ENCODE results near the gene TMEM132D.

The TMEM132D gene

DNA sequence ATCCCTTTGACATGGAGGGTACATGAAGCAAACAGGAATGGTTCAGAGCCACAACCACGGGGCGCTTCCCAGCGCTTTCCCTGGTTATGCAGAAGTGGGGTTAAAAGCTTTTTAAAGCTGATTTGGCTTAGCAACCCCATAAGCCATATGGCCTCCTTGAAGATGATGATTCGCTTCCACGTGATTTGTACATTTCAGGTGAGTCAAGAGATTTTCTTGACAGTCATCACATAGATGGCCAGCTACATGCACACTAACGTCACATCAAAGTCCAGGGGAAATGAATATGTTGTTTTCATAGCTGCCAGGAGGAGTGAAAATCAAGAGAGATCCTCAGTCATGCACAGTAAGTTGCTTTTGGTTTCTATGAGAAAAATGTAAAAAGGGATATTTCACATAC, 309.7 kb downstream of the TMEM132D start (continued):
- TF ChIP-seq BCL6B (tag by site-specific recombination; IDR thresholded peaks at IDR 0.05), result no peak
- no peak for TF ChIP-seq ZNF830 (tag by site-specific recombination; IDR thresholded peaks at IDR 0.05; ENCODE audit: low read depth)
- no peak for TF ChIP-seq ZBTB21 (tag by site-specific recombination; IDR thresholded peaks at IDR 0.05)

DNA sequence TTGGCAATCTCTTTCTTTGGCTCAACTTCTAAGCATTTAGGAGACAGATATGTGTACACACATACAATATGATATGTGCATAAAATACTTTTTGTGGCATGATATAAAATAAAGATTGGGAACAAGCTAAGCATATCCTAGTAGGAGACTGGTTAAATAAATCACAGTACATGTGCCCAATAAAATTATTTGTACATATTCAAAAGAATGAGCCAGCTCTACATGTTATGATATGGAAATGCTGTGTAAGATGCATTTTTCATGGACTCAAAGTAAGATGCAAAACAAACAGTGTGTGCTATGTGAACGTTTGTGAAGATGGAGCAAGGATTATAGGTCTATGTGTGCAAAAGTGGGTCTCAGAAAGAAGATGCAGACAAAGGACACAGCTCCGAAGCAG, 311.4 kb downstream of the TMEM132D start:
- no peak overlapping the region for H3K27ac ChIP-seq (ENCODE audit: extremely low read depth, low read depth, low read length)
- POLR2A ChIA-PET, result no interaction called here
- CTCF ChIA-PET, result interaction anchor here (0.6 to 0.7 kb wide), 2 partner anchors 125 to 1227 kb away, joined by 3 read pairs; no protein-coding TSS in a partner anchor
- H3K9me3 ChIP-seq (ENCODE audit: control insufficient read depth, insufficient read depth, low read depth, low read length), result no peaks in the 10 kb centered on the region
- H3K36me3 ChIP-seq (ENCODE audit: control insufficient read depth in 2 of 2, insufficient read depth in 1 of 2, low read length in 2 of 2), result no peaks in the 10 kb centered on the region
- TF ChIP-seq ZBTB48 (tag by site-specific recombination; IDR thresholded peaks at IDR 0.05) (no peak), ZNF837 (tag by site-specific recombination; IDR thresholded peaks at IDR 0.05) (no peak), HOXC10 (CRISPR knock-in tag; IDR thresholded peaks at IDR 0.05) (no peak), ZNF223 (tag by site-specific recombination; IDR thresholded peaks at IDR 0.05) (no peak), ZNF26 (tag by site-specific recombination; IDR thresholded peaks at IDR 0.05) (no peak), ZNF621 (tag by site-specific recombination; IDR thresholded peaks at IDR 0.05) (no peak), ZFP41 (tag by site-specific recombination; IDR thresholded peaks at IDR 0.05; ENCODE audit: borderline replicate concordance) (no peak), ZNF157 (tag by site-specific recombination; IDR thresholded peaks at IDR 0.05) (no peak), ZNF133 (tag by site-specific recombination; IDR thresholded peaks at IDR 0.05) (no peak), IKZF3 (tag by site-specific recombination; IDR thresholded peaks at IDR 0.05) (no peak), ZNF555 (tag by site-specific recombination; conservative IDR thresholded peaks at IDR 0.05) (no peak), ZNF785 (tag by site-specific recombination; IDR thresholded peaks at IDR 0.05) (no peak), EGR2 (tag by site-specific recombination; IDR thresholded peaks at IDR 0.05; ENCODE audit: low read depth) (no peak), ZNF843 (tag by site-specific recombination; IDR thresholded peaks at IDR 0.05) (no peak)
- no peaks in the 10 kb centered on the region for H3K4me1 ChIP-seq (ENCODE audit: control insufficient read depth, insufficient read depth, low read length)
- no peak overlapping the region for H3K4me3 ChIP-seq (ENCODE audit: low read depth, low read length)

- POLR2A ChIA-PET, result no interaction called here
- Histone ChIP-seq H3K27ac (ENCODE audit: extremely low read depth, low read depth, low read length) (no peak overlapping the region), H3K4me1 (ENCODE audit: control insufficient read depth, insufficient read depth, low read length) (no peaks in the 10 kb centered on the region), H3K36me3 (ENCODE audit: control insufficient read depth in 2 of 2, insufficient read depth in 1 of 2, low read length in 2 of 2) (no peaks in the 10 kb centered on the region), H3K4me3 (ENCODE audit: low read depth, low read length) (no peak overlapping the region), H3K9me3 (ENCODE audit: control insufficient read depth, insufficient read depth, low read depth, low read length) (no peaks in the 10 kb centered on the region)
- CTCF ChIA-PET, result no interaction called here
- TF ChIP-seq ZBTB6 (tag by site-specific recombination; IDR thresholded peaks at IDR 0.05) (no peak), ZNF114 (tag by site-specific recombination; IDR thresholded peaks at IDR 0.05) (no peak), KLF8 (tag by site-specific recombination; IDR thresholded peaks at IDR 0.05) (no peak), ZNF350 (tag by site-specific recombination; IDR thresholded peaks at IDR 0.05) (no peak), SCRT1 (tag by site-specific recombination; IDR thresholded peaks at IDR 0.05; ENCODE audit: borderline replicate concordance) (no peak), ZNF223 (tag by site-specific recombination; IDR thresholded peaks at IDR 0.05) (no peak), ZNF510 (tag by site-specific recombination; IDR thresholded peaks at IDR 0.05; ENCODE audit: insufficient replicate concordance) (no peak), ZNF560 (tag by site-specific recombination; IDR thresholded peaks at IDR 0.05; ENCODE audit: borderline replicate concordance) (no peak), ZNF701 (tag by site-specific recombination; IDR thresholded peaks at IDR 0.05) (no peak), RBAK (tag by site-specific recombination; IDR thresholded peaks at IDR 0.05) (no peak), ZNF155 (tag by site-specific recombination; IDR thresholded peaks at IDR 0.05) (no peak), ZSCAN16 (tag by site-specific recombination; IDR thresholded peaks at IDR 0.05) (no peak), ZFP37 (tag by site-specific recombination; IDR thresholded peaks at IDR 0.05) (no peak), ZNF521 (tag by site-specific recombination; IDR thresholded peaks at IDR 0.05) (no peak), MYNN (tag by site-specific recombination; IDR thresholded peaks at IDR 0.05; ENCODE audit: borderline replicate concordance) (no peak), ZNF776 (tag by site-specific recombination; IDR thresholded peaks at IDR 0.05; ENCODE audit: borderline replicate concordance) (no peak), ZNF704 (tag by site-specific recombination; IDR thresholded peaks at IDR 0.05) (no peak)
Measured at GRCh38 chr12:129589503-129589902, 314.3 kb downstream of the TMEM132D start.

Measured in HEK293 (cell line).